Measurements from ENCODE around the gene ULBP1. TPM values are rescaled to one million over a fixed set of nuclear protein-coding genes. Genes with fewer than 3 reads are reported as not detected.

ULBP1 gene
- polyA plus RNA-seq, 1 donor (not counting 4 experiments of a cell fraction or from before 2014, with no cell fraction given) = 2.2 TPM

- peak overlapping the region; percentile 83 for H3K4me2 ChIP-seq (ENCODE audit: control insufficient read depth, extremely low read depth, insufficient read depth, low read depth, low read length)
- dilution Hi-C loops (cut with MboI; ENCODE audit: extremely low pct_ligation_motif_present, low sequenced_read_pairs) = no loop called here
- H2AFZ ChIP-seq (ENCODE audit: control insufficient read depth, low read length) = no peak overlapping the region
- H3K27me3 ChIP-seq (ENCODE audit: control insufficient read depth, extremely low read depth, insufficient read depth, low read length) = peaks cover 6% of the 10 kb centered on the region
- H3K4me1 ChIP-seq (ENCODE audit: control insufficient read depth, extremely low read depth, insufficient read depth, low read length) = peaks cover 10% of the 10 kb centered on the region
- no peaks in the 10 kb centered on the region for H3K79me2 ChIP-seq (ENCODE audit: control insufficient read depth, insufficient read depth, low read length)
- TF ChIP-seq CTCF (optimal IDR thresholded peaks at IDR 0.05 in 1 of 3, IDR thresholded peaks at IDR 0.05 in 1 of 3, conservative IDR thresholded peaks at IDR 0.05 in 1 of 3; ENCODE audit: extremely low read depth in 1 of 3, insufficient read depth in 2 of 3, low read length in 3 of 3) = no peak
- no peak for TF ChIP-seq EZH2 (IDR thresholded peaks at IDR 0.05; ENCODE audit: low read length)
- no peak overlapping the region for H3K27ac ChIP-seq (ENCODE audit: control insufficient read depth, insufficient read depth, low read length)
- DNase-seq (ENCODE audit: low read depth, low spot score) (no peak), FAIRE-seq (no peak)
- no peaks in the 10 kb centered on the region for H3K9me3 ChIP-seq (ENCODE audit: control insufficient read depth, low read depth, low read length)
- H3K4me3 ChIP-seq (ENCODE audit: control insufficient read depth in 2 of 3, extremely low read depth in 1 of 3, insufficient read depth in 2 of 3, low read depth in 1 of 3, low read length in 3 of 3) = peak overlapping the region; percentile 66 to 75 (median 75)
- no peaks in the 10 kb centered on the region for H3K9me1 ChIP-seq (ENCODE audit: control insufficient read depth, extremely low read depth, insufficient read depth, low read length)
- no peaks in the 10 kb centered on the region for H4K20me1 ChIP-seq (ENCODE audit: control insufficient read depth, extremely low read depth, insufficient read depth, low read length)
- H3K36me3 ChIP-seq (ENCODE audit: control insufficient read depth in 2 of 2, extremely low read depth in 1 of 2, insufficient read depth in 2 of 2, low read length in 2 of 2) = no peaks in the 10 kb centered on the region
- peak overlapping the region; percentile 56 for H3K9ac ChIP-seq (ENCODE audit: control insufficient read depth, extremely low read depth, insufficient read depth, low read length)
These were observed 42.3 kb downstream of the ULBP1 start for GRCh38 chr6:150005761-150006651.

GRCh38 chr6:150006961-150007464, 43.3 kb downstream of the ULBP1 start:
- no peak for FAIRE-seq
- no peak for TF ChIP-seq EZH2 (IDR thresholded peaks at IDR 0.05; ENCODE audit: low read length)
- peak; percentile 39 to 65 (median 43) for TF ChIP-seq CTCF (optimal IDR thresholded peaks at IDR 0.05 in 1 of 3, IDR thresholded peaks at IDR 0.05 in 1 of 3, conservative IDR thresholded peaks at IDR 0.05 in 1 of 3; ENCODE audit: extremely low read depth in 1 of 3, insufficient read depth in 2 of 3, low read length in 3 of 3)
- Histone ChIP-seq H3K27ac (ENCODE audit: control insufficient read depth, insufficient read depth, low read length) (no peak overlapping the region), H3K27me3 (ENCODE audit: control insufficient read depth, extremely low read depth, insufficient read depth, low read length) (peaks cover 7% of the 10 kb centered on the region), H3K9ac (ENCODE audit: control insufficient read depth, extremely low read depth, insufficient read depth, low read length) (no peak overlapping the region), H3K4me1 (ENCODE audit: control insufficient read depth, extremely low read depth, insufficient read depth, low read length) (peaks cover 10% of the 10 kb centered on the region), H3K9me1 (ENCODE audit: control insufficient read depth, extremely low read depth, insufficient read depth, low read length) (no peaks in the 10 kb centered on the region), H3K9me3 (ENCODE audit: control insufficient read depth, low read depth, low read length) (no peaks in the 10 kb centered on the region), H3K79me2 (ENCODE audit: control insufficient read depth, insufficient read depth, low read length) (no peaks in the 10 kb centered on the region), H3K36me3 (ENCODE audit: control insufficient read depth in 2 of 2, extremely low read depth in 1 of 2, insufficient read depth in 2 of 2, low read length in 2 of 2) (no peaks in the 10 kb centered on the region), H4K20me1 (ENCODE audit: control insufficient read depth, extremely low read depth, insufficient read depth, low read length) (no peaks in the 10 kb centered on the region), H3K4me2 (ENCODE audit: control insufficient read depth, extremely low read depth, insufficient read depth, low read depth, low read length) (no peak overlapping the region), H3K4me3 (ENCODE audit: control insufficient read depth in 2 of 3, extremely low read depth in 1 of 3, insufficient read depth in 2 of 3, low read depth in 1 of 3, low read length in 3 of 3) (no peak overlapping the region), H2AFZ (ENCODE audit: control insufficient read depth, low read length) (no peak overlapping the region)
- DNase-seq (ENCODE audit: low read depth, low spot score) = no peak
- dilution Hi-C loops (cut with MboI; ENCODE audit: extremely low pct_ligation_motif_present, low sequenced_read_pairs) = no loop called here
